ENCODE results near the gene RHCG.

RHCG gene

GRCh38 chr15:89444241-89445225, 51.9 kb downstream of the RHCG start:
- no peak for DNase-seq (ENCODE audit: low read depth)

- no peak for DNase-seq (ENCODE audit: low read depth)
Measured at GRCh38 chr15:89443581-89443980, 52.8 kb downstream of the RHCG start.

- peak; percentile 7 for DNase-seq (ENCODE audit: low read depth)
Measured at GRCh38 chr15:89442671-89443307, 53.6 kb downstream of the RHCG start.

GRCh38 chr15:89442155-89442554, 54.2 kb downstream of the RHCG start:
- DNase-seq (ENCODE audit: low read depth), result no peak

- no peak for DNase-seq (ENCODE audit: low read depth)
Measured at GRCh38 chr15:89441295-89441812, 55.0 kb downstream of the RHCG start.

GRCh38 chr15:89439764-89440163, 56.6 kb downstream of the RHCG start:
- DNase-seq (ENCODE audit: low read depth), result no peak

- DNase-seq (ENCODE audit: low read depth), result no peak
Measured at GRCh38 chr15:89436560-89437311, 59.6 kb downstream of the RHCG start.

- no peak for DNase-seq (ENCODE audit: low read depth)
Measured at GRCh38 chr15:89435362-89435761, 61.0 kb downstream of the RHCG start.

GRCh38 chr15:89433686-89434085, 62.7 kb downstream of the RHCG start:
- DNase-seq (ENCODE audit: low read depth), result no peak

GRCh38 chr15:89430530-89431341, 65.6 kb downstream of the RHCG start:
- DNase-seq (ENCODE audit: low read depth), result peak; percentile 94

GRCh38 chr15:89429986-89430385, 66.4 kb downstream of the RHCG start:
- no peak for DNase-seq (ENCODE audit: low read depth)

- DNase-seq (ENCODE audit: low read depth), result no peak
Measured at GRCh38 chr15:89429023-89429422, 67.4 kb downstream of the RHCG start.

GRCh38 chr15:89428246-89428645, 68.1 kb downstream of the RHCG start:
- no peak for DNase-seq (ENCODE audit: low read depth)

- DNase-seq (ENCODE audit: low read depth), result no peak
Measured at GRCh38 chr15:89426500-89426899, 69.9 kb downstream of the RHCG start.

GRCh38 chr15:89423981-89424380, 72.4 kb downstream of the RHCG start:
- no peak for DNase-seq (ENCODE audit: low read depth)
